ENCODE results near the gene GALNT11.
"Not testable (repeated sequence)": the region's sequence is repeated elsewhere in the genome, so short reads cannot be mapped to it uniquely, and the experiment has no call there.

The GALNT11 gene

DNA sequence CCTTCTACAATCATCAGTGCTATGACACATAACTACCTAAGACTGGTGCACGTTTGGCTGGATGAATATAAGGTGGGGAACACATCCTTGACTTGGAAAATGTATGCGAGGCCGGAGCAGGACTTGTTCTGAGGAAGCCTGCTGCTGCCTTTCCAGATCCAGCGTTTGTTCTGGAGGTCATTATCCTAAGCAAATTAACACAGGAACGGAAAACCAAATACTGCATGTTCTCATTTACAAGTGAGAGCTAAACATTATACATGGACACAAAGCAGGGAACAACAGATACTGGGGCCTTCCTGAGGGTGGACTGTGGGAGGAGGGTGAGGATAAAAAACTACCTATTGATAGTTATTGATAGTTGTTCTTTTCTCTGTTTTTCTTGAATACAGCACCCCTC is 10.8 kb upstream of the GALNT11 start:
- FAIRE-seq: no peak
- no peak for TF ChIP-seq POLR2A (IDR thresholded peaks at IDR 0.05; ENCODE audit: low read depth, low read length)
- DNase-seq (ENCODE audit: insufficient read length, low spot score): no peak

DNA sequence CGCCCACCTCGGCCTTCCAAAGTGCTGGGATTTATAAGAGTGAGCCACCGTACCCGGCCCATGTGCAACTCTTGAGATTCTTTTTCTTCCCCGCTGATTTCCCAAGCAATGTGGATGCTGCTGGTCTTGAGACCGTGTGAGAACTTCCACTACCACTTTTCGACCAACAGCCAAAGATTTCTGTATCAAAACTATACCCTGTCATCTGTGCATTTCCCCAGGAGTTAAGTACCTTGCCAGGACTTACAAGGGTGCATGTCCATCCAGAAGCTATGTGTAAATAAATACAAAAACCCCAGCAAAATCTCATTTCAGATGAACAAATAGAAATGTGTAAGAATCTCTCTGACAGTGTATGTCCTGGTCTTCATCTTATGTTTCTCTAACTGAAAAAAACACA is 9.9 kb upstream of the GALNT11 start:
- no peak for DNase-seq (ENCODE audit: insufficient read length, low spot score)
- no peak for FAIRE-seq
- no peak for TF ChIP-seq POLR2A (IDR thresholded peaks at IDR 0.05; ENCODE audit: low read depth, low read length)

DNA sequence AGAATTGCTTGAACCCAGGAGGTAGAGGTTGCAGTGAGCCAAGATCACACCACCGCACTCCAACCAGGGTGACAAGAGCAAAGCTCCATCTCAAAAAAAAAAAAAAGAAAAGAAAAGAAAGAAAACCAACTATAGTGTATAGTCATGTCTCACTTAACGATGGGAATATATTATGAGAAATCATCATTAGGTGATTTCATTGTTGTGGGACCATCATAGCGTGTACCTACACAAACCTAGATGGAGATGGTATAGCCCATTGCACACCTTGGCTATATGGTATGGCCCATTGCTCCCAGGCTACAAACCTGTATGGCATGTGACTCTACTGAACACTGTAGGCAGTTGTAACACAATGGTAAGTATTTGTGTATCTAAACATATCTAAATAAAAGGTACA is 8.5 kb upstream of the GALNT11 start:
- no peak for TF ChIP-seq POLR2A (IDR thresholded peaks at IDR 0.05; ENCODE audit: low read depth, low read length)
- DNase-seq (ENCODE audit: insufficient read length, low spot score): no peak
- no peak for FAIRE-seq

DNA sequence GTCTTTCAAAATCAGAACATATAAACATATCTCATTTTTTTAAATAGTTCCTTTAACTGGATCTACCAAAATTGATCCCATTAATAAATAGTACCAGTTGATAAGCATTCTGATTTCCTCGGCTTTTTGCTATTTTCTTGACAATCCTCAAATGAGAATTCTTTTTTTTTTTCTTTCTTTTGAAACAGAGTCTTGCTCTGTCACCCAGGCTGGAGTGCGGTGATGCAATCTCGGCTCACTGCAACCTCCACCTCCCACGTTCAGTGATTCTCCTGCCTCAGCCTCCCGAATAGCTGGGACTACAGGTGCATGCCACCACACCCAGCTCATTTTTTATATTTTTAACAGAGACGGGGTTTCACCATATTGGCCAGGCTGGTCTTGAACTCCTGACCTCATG is 7.8 kb upstream of the GALNT11 start:
- FAIRE-seq: not testable (repeated sequence)

DNA sequence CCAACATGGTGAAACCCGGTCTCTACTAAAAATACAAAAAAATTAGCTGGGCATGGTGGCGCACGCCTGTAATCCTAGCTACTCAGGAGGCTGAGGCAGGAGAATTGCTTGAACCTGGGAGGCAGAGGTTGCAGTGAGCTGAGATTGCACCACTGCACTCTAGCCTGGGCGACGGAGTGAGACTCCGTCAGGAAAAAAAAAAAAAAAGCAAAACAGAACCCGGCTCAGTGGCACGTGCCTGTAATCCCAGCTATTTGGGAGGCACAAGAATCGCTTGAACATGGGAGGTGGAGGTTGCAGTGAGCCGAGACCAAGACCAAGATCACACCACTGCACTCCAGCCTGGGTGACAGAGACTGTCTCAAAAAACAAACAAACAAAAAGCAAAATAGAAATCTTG is 3.7 kb upstream of the GALNT11 start:
- FAIRE-seq; DNase-seq (ENCODE audit: insufficient read length, low spot score): not testable (repeated sequence)

More for the DNA sequence above, 7.8 kb upstream of the GALNT11 start:
- DNase-seq (ENCODE audit: insufficient read length, low spot score): not testable (repeated sequence)

DNA sequence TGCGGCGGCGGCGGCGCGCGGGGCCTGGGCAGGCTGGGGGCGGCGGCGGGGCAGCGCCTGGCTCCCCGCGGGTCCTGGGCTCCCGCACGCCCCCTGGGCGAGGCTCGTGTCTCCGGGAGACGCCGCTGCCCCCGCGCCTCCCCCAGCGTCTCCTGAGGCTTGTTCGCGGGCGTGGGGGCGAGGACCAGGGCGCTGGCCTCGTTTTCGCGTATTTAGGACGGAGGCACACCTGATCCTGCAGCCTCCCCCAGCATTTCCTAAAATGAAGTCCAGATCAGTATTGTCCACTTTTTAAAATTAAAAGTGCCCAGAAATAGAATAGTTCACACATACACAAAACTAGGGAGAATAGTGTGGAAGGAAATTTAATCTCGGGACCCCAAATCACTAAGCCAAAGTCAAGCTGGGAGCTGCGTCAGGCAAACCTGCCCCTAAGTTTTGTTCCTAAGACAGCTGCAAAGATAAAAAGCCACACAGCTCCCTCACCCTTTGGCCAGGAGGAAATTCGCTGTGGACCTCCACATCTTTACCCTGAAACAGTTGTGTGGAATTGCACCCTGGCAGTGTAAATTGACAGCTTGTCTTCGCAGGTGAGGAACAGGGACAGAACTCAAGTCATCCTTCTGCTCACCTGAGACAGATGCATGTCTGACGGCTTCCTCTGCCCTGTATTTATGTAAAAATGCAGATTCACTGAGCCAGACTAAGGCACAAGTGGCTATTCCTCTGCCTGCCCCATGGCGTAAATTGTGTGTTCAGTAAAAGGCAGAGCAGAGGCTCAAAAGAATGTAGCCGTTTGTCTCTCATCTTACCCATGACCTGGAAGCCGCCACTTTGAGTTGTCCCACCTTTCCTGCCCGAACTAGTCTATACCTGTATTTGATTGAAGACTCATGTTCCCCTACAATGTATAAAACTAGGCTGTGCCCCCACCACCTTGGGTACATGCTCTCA is 740 bp downstream of the GALNT11 start:
- FAIRE-seq (no peak), DNase-seq (ENCODE audit: insufficient read length, low spot score) (no peak)
- TF ChIP-seq POLR2A (IDR thresholded peaks at IDR 0.05; ENCODE audit: low read depth, low read length): no peak

DNA sequence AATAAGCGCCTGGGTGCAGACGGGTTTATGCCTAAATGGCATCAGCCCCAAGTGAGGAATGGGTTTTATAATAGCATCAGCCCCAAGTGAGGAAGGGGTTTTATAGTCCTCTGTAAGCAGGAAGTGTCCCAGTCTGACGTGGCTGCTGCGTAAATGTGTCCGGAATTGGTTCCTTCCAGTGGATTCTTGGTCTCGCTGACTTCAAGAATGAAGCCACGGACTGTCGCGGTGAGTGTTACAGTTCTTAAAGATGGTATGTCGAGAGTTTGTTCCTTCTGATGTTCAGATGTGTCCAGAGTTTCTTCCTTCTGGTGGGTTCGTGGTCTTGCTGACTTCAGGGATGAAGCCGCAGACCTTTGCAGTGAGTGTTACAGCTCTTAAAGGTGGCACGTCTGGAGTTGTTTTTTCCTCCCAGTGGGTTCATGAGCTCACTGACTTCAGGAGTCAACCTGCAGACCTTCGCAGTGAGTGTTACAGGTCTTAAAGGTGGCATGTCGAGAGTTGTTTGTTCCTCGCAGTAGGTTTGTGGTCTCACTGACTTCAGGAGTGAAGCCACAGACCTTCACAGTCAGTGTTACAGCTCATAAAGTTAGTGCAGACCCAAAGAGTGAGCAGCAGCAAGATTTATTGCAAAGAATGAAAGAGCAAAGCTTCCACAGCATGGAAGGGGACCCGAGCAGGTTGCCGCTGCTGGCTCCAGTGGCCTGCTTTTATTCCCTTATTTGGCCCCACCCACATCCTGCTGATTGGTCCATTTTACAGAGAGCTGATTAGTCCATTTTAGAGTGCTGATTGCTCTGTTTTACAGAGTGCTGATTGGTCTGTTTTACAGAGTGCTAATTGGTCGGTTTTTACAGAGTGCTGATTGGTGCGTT is 2.3 kb downstream of the GALNT11 start:
- not testable (repeated sequence) for FAIRE-seq; DNase-seq (ENCODE audit: insufficient read length, low spot score)

DNA sequence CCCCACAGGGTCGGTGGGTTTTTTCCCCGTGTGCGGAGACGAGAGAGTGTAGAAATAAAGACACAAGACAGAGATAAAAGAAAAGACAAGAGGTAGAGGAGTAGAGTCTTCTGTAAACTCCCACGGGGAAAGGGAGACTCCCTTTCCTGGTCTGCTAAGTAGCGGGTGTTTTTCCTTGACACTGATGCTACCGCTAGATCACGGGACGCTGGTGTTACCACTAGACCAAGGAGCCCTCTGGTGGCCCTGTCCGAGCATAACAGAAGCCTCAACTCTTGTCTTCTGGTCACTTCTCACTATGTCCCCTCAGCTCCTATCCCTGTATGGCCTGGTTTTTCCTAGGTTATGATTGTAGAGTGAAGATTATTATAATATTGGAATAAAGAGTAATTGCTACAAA is 4.6 kb downstream of the GALNT11 start:
- not testable (repeated sequence) for DNase-seq (ENCODE audit: insufficient read length, low spot score); FAIRE-seq

DNA sequence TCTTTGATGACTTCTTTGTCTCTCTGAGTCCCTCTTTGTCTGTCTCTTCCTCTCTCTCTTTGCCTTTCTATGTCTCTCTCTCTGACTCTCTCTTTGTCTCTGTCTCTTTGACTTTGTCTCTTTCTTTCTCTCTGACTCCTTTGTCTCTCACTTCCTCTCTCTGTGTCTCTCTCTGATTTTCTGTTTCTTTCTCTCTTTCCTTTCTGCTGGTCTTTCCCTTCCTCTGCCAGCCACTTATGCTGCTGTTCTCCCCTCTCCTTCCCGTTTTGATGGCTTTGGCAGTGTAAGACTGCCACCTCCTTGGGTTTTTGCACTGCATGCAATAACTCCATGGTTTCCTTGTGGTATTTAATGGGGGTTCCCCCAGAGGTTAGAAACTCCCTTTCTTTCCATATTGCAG is 5.2 kb downstream of the GALNT11 start:
- DNase-seq (ENCODE audit: insufficient read length, low spot score); FAIRE-seq: not testable (repeated sequence)

DNA sequence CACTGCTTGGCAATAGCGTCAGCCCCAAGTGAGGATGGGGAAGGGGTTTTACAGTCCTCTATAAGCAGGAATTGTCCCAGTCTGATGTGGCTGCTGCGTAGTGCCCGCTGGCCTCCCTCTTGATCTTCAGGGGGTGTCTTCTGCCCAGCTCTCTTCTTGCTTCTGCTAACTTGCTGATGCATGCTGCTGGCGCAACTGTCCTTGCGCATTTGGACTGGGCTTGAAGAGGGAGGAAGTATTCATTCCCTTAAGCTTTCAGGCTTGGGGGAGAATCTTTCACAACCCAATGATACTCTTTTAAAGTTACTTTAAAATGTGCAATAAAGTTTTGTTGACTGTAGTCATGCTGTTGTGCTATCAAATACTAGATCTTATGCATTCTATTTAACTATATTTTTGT is 10.3 kb downstream of the GALNT11 start:
- DNase-seq (ENCODE audit: insufficient read length, low spot score): no peak
- FAIRE-seq: no peak
- TF ChIP-seq POLR2A (IDR thresholded peaks at IDR 0.05; ENCODE audit: low read depth, low read length): no peak

DNA sequence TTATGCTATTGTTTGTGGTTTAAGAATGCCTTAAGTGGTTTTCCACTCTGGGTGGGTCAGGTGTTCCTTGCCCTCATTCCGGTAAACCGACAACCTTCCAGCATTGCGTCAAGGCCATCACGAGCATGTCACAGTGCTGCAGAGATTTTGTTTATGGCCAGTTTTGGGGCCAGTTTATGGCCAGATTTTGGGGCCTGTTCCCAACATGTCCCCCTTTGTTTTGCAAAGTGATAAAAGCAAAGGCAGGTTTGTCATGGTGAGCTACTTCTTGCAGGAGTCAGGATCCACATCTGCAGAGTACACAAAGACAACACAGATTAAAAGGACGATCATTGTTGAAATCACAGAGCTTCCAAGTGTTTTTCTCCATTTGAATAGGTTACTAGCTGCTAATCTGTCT is 12.9 kb downstream of the GALNT11 start:
- FAIRE-seq; DNase-seq (ENCODE audit: insufficient read length, low spot score): not testable (repeated sequence)

DNA sequence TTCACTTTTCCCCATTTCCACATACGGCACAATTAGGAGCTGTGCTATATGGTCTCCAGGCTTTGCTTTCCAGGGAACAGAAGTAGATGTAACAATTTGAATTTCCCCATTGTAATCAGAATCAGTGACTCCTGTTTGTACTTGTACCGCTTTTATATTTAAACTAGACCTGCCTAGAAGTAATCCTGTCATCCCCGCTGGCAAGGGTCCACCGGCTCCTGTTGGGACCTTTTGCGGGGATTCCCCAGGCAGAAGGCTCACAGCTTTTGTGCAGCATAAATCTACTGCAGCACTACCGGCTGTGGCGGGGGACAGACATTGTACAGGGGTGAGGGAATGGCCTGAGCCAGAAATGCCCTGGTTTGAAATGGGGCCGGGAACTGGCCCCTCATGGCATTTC is 17.6 kb downstream of the GALNT11 start:
- not testable (repeated sequence) for FAIRE-seq; DNase-seq (ENCODE audit: insufficient read length, low spot score)

DNA sequence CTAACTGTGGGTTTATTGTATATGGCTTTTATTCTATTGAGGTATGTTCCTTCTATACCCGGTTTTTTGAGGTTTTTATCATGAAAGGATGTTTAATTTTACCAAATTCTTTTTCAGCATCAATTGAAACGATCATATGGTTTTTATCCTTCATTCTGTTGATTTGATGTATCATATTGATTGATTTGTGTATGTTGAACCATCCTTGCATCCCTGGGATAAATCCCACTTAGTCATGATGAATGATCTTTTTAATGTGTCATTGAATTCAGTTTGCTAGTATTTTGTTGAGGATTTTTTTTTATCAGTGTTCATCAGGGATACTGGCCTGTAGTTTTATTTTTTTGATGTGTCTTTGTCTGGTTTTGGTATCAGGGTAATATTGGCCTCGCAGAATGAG is 19.4 kb downstream of the GALNT11 start:
- DNase-seq (ENCODE audit: insufficient read length, low spot score); FAIRE-seq: not testable (repeated sequence)

DNA sequence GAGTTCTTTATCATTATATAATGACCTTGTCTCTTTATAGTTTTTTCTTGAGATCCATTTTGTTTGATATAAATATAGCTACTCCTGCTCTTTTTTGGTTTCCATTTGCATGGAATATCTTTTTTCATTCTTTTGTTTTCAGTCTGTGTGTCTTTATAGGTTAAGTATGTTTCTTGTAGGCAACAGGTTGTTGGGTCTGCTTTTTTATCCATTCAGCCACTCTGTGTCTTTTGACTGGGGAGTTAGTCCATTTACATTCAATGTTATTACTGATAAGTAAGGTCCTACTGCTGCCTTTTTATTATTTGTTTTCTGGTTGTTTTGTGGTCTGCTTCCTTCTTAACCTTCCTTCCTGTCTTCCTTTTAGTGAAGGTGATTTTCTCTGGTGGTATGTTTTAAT is 21.1 kb downstream of the GALNT11 start:
- TF ChIP-seq POLR2A (IDR thresholded peaks at IDR 0.05; ENCODE audit: low read depth, low read length): no peak
- FAIRE-seq (no peak), DNase-seq (ENCODE audit: insufficient read length, low spot score) (no peak)

DNA sequence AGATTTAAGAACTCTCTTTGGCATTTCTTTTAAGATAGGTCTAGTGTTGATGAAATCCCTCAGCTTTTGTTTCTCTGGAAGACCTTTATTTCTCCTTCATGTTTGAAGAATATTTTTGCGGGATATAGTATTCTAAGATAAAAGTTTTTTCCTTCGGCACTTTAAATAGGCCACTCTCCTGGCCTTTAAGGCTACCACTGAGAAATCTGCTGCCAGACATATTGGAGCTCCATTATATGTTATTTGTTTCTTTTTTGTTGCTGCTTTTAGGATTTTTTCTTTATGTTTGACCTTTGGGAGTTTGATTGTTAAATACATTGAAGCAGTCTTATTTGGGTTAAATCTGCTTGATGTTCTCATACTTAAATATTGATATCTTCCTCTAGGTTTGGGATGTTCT is 22.6 kb downstream of the GALNT11 start:
- DNase-seq (ENCODE audit: insufficient read length, low spot score) (no peak), FAIRE-seq (no peak)
- no peak for TF ChIP-seq POLR2A (IDR thresholded peaks at IDR 0.05; ENCODE audit: low read depth, low read length)

Data from H54 (cell line).